GM21529 (cell line): Measurements from ENCODE around the gene PIK3AP1.

ENCODE experiments used
- ATAC-seq: cut with Tn5 transposase; IDR thresholded peaks from one replicate; pipeline ENCODE4 v1.9.1; 2021; ENCODE audit not compliant: unreplicated experiment

Gene PIK3AP1

GRCh38 chr10:96646751-96647166 is 73.6 kb downstream of the PIK3AP1 start:
- ATAC-seq, result no peak

- ATAC-seq, result no peak
These were observed 74.0 kb downstream of the PIK3AP1 start for GRCh38 chr10:96646301-96646700.

DNA sequence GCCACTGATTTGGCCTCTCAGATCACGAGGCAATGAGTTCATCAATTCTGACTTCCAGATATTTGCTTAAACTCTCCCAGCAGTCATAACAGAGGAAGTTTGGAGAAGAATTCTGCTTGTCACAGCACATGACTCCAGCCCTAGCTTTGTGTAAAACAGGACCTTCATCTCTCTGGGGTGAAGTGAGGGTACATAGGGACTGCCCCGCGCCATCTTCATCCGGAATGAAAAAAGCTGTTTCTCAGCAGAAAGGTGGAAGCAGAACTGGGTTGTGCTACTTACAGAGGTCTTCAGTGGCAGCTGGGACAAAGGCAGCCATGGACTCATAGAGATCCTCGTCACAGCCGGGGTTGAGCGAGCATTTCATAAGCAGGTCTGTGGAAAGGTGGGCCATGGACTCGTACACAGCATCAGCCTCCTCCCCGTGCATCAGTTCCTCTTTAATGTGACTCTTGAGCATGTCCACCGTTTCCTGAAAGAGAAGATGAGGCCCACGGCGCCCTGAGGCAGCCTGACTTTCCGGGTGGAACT is 75.1 kb downstream of the PIK3AP1 start:
- ATAC-seq, result peak; percentile 60

GRCh38 chr10:96643920-96644319 is 76.4 kb downstream of the PIK3AP1 start:
- no peak for ATAC-seq

DNA sequence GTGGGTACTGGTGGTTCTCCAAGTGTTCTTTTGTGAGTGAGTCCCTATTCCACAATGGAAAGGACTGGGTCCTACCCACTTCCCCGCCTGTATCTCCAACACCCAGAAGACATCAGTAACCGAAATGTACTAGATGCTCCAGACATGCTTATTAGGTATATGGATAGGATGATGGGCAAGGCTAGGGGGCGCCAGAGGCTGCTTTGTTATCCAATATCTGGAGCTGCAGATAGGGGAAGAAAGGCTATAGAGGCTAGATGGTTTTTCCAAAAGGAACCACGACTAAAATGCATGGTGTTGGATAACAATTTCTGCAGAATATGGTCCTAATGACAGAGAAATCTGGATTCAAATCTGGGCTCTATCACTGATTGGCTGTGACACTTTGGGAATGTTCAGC is 77.3 kb downstream of the PIK3AP1 start:
- no peak for ATAC-seq

DNA sequence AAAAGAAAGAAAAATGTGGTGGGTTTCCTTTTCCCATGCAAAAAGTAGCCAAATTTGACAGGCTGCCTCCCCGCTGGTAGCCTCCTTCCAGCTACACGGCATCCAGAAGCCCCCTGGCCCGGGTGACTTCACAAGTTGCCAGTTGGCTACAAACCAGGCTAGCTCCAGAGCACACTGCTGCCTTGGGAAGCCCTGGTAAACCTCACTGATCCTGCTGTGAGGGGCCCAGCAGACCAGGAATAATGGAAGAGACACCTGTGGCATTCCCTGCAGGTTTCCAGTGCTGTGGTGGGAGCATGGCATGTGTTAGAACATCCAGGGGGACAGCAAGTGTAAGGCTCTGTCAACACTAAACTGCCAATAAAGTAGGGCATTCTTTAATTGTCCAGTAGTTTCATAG is 77.8 kb downstream of the PIK3AP1 start:
- ATAC-seq, result no peak

DNA sequence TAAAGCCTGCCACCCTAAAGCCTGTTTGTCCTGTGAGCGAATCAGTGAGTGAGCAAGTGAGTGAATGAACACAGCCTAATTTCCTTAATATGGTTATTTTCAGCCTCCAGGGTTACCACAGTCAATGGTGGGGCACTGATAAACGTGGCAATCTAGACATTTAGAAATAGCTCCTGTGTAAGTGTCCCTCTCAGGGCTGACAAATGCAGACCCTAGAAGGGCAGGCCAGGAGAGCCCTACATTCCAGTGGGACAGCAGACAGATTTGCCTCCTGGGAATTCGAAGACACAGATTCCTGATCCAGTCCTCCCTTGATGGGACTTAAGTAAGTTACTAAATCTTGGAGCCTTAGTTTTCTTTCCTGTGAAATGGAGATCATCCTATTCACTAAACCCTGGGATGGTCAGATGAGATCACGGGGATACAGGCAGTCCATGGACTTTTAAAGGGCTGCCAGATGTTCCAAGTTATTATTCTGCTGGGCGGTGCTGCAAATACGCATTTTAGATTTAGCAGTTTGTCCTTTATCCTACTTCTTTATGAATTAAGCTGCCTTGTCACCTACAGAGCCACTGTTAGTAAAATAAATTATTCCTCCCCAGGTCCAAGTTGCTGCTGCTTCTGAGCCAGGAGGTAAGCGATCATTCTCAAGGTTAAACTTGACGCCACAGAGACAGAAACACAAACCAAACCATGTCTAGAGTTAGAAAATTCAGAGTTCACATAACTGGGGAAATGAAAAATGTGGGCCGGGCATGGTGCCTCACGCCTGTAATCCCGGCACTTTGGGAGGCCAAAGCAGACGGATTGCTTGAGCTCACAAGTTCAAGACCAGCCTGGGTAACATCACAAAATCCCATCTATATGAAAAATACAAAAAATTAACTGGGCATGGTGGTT is 78.7 kb downstream of the PIK3AP1 start:
- no peak for ATAC-seq

DNA sequence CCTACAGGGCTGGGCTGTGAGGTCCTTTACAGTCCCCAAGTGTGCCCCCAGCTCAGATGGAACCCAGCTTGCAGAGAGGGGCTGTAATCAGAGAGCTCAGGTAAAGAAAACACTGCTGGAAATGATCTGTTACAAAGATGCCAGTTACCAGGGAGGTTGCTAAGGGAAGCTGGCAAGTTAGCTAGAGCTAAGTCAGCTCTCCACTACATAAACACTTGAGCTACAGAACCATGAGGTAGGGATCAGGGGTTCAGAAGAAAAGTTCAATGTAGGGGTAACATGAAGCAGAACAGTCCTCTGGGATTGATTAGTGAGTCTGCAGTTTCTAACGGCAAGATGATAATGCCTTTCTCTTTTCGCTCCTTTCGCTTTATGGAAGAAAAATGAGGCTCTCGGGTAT is 80.4 kb downstream of the PIK3AP1 start:
- no peak for ATAC-seq

- ATAC-seq, result no peak
These were observed 81.6 kb downstream of the PIK3AP1 start for GRCh38 chr10:96638696-96639095.

DNA sequence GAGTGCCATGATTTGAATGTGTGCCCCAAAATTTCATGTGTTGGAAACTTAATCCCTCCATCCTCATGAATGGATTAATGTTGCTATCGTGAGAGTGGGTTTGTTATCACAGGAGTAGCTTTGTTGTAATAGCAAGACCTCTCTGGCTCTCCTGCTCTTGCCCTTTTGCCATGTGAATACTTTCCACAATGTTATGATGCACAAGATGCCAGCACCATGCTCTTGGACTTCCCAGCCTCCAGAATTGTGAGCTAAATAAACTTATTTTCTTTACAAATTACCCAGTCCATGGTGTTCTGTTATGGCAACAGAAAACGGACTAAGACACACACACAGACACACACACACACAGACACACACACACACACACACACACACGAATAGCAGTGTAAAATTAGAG is 82.2 kb downstream of the PIK3AP1 start:
- no peak for ATAC-seq

DNA sequence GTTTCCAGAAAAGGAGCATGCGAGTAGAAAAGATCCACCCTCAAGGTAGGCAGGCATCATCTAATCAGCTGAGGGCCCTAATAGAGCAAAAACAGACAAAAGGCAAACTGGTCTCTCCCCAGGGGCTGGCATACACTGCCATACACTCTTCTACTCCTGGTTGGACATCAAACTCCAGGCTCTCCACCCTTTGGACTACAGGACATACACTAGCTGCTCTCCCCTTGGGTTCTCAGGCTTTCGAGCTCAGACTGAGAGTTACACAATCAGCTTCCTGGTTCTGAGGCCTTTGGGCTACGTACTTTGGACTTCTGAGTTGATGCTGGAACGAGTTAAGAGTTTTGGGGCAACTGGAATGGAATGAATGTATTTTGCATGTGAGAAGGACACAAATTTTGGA is 82.6 kb downstream of the PIK3AP1 start:
- ATAC-seq, result no peak

DNA sequence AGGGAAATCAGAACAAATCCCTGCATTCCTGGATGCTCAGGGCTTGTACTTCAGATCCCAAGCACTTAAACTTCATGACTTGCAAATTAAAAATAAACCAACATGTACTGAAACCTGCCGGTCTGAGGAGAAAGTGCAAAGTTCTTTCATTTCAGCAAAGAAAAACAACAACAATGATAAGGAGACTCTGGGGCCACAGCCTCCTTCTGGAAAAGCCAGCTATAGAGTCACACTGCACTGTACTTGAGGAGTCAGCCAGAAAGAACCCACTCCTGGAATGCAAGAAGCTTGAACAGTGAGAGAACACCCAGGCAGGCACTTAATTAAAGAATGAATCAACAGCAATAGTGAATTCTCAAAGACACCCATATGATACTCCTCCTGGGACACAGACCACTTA is 83.8 kb downstream of the PIK3AP1 start:
- ATAC-seq, result no peak

- no peak for ATAC-seq
These were observed 87.2 kb downstream of the PIK3AP1 start for GRCh38 chr10:96632974-96633710.

DNA sequence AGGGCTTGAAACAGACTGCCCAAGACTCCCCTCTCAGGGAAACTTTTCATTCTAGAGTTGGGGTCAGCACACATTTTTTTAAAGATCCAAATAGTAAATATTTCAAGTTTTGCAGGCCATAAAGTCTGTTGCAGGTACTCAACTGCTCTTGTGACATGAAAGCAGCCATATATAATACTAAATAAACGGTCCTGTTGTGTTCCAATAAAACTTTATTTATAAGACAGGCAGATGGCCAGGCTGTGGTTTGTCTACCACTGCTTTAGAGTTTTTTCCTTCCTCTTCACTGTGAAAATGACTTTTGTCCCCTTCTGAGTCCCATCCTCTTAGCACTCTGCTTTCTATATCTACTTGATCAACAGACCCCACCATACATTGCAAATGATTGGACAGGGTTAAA is 93.0 kb downstream of the PIK3AP1 start:
- ATAC-seq, result no peak

DNA sequence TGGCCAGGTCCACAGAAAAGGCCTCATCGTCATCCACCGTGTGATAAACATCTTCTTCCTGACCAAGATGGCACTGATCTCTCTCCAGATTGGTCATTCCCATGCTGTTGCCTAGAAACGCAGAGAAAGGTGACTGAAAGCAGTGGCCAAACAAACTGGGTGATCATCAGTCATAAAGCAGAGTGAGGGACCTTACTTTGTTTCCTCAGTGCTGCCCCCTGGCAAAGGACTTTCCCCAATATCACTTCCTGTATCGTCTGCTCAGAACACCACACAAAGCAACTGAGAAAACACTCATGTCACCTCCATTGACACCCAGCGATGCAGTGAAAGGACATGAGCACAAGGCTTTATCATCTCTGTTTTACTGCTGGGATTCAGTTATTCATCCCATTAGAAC is 93.5 kb downstream of the PIK3AP1 start:
- no peak for ATAC-seq

DNA sequence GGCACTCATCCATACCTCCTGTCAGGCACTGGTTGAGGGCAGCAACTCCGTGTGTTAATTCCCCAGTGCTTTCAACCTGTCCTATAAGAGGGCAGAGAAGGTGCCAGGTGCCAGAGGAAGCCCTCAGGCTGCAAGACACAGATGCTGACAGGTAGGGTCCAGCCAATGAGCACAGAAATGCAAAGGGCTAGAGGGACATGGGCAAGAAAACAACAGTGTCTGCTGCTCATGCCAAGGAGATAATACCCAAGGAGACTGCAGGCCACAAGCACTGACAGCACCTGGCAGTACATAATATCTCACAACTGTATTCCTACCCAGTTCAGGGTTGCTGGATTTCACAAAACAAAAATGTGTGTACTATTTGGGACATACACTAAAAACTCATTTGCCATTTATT is 95.1 kb downstream of the PIK3AP1 start:
- no peak for ATAC-seq

- ATAC-seq, result no peak
These were observed 98.1 kb downstream of the PIK3AP1 start for GRCh38 chr10:96622013-96622787.

DNA sequence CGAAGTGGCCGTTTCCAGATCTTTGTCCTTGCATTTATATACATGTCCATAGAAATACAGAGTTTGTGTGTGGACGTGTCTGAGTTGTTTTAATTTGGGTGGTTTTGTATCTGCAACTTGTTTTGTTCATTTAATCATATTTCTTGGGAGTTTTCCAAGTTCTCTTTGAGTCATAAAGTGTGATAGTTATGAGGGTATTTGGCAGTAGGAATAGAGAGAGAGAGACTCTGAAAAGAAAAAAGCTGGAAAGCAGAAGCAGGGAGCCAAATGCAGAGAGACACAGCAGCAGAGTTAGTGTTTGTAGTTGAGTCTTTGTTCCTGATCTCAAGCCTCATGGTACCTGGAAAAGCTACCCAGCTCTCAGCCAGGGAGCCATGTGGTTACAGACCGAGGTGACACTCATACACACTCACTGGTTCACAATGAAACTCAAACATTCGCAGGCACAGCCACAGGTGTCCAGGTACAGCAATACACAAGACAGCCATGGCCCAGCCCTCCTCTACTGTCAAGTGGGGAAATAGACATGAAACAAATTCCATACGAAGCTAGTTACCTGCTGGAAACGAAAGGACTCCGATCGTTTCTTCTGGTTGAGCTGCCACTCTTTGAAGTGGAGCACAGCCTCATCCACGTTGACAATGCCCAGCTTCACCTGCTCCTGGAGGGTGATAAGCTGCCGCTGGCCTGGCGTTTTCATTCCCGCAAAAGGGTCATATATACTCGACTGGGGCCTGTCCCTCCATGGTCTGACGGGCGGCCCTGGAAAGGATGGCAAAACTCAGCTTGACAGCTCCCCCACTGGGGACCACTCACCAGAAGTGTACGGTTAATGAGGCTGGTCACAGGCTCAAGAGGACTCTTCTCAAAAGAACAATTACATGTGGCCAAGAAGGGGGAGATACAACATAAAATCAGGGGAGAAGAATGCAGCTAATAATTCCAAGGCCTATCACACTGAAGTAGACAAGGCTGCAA is 100.2 kb downstream of the PIK3AP1 start:
- no peak for ATAC-seq

DNA sequence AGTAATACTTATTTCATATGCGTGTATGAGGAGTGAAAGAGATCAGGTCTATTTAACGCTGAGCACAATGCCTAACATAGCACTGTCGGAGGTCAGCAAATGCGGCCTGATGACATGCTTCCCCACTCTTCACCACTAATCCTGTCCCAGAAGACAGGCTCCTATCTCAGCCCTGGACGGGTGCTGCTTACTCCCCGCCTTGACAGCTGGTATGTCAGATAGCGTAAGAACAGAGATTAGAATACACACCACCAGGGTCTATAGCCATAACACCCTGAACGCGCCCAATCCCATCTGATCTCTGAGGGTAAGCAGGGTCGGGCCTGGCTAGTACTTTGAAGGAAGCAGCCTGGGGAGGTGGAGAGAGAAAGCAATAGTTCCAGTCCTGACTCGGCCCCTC is 101.2 kb downstream of the PIK3AP1 start:
- ATAC-seq, result no peak

GRCh38 chr10:96618653-96619052 is 101.7 kb downstream of the PIK3AP1 start:
- ATAC-seq, result no peak
